NB4 (cell line): ENCODE measurements around the gene GAS6.

ENCODE experiments used
- CTCF ChIP-seq: IDR thresholded peaks from one replicate; pipeline ENCODE4 v1.5.1; 2012; ENCODE audit warnings: low read depth, low read length
- POLR2A ChIP-seq: IDR thresholded peaks from 2 replicates; pipeline ENCODE4 v1.6.1; 2011; ENCODE audit warnings: mild to moderate bottlenecking; ENCODE audit not compliant: insufficient read length; ENCODE audit errors: extremely low read depth

- TF ChIP-seq POLR2A (no peak), CTCF (no peak)
Observed at GRCh38 chr13:113863524-113864272, at the start of gene GAS6.
